Adrenal gland (tissue), 5 donors: ENCODE results near the gene CREB5.

Experiments used
- CTCF ChIP-seq, 6 experiments: fragments of 450-650 bp in 4 of 6; fragments of 200-600 bp in 2 of 6; sonication (generic) in 1 of 6; IDR thresholded peaks; 1 replicate in 5 of 6; 2 replicates in 1 of 6; pipeline versions ENCODE4 v1.5.1 to v1.8.0; 2016 to 2021; ENCODE audit warnings: antibody characterized with exemption in 6 of 6, mild to moderate bottlenecking in 2 of 6, moderate library complexity in 1 of 6
- POLR2A ChIP-seq, 2 donors: fragments of 450-650 bp; IDR thresholded peaks; one replicate each; pipeline ENCODE4 v1.6.1; 2017; ENCODE audit warnings: antibody characterized with exemption in 2 of 2, mild to moderate bottlenecking in 2 of 2, moderate library complexity in 1 of 2
- donor health status: DM: no; HTN: no; CAD: no.

DNA sequence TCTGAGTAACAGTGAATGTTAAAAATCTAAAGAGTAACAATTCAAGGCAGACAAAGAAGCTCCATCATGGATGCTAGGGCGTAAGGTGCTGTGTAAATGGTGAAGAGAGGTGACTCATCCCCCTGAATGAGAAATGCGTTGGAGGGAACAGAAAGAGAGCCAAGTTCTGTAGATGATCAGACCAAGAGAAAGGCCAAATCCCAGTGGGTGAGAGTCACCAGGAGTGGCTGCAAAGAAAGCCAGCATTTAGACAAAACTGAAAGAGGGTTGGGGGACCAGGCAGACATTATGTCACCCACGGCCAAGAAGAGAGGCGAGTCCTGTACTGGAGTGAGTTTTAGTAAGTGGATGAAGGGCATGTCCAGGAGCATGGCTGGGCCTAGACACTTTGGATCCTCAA lies 392.7 kb downstream of the CREB5 start:
- TF ChIP-seq POLR2A (IDR thresholded peaks at IDR 0.05), result no peak
- TF ChIP-seq CTCF (IDR thresholded peaks at IDR 0.05), result no peak
